ENCODE measurements around the gene LIFR.

Gene LIFR

DNA sequence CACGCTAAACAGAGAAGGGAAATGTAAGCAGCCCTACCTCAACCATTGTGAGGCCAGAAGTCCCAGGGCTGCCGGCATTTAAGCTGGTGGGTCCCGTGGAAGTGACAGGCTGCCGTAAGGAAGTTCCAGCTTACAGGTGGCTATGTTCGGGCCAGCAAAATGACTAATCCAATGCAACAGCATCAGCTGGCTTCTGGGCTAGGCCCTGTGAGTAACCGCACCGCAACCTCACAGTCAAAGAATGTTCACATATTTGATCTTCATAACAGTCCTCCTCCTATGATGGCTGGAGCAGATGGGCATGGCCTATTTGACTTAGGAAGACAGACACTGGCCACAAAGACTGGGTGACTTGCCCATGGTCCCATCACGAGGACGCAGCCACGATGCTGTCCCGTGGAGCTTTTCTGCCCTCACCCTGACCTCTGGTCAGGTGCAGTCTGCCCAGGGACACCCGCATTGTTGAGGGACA, 88.2 kb downstream of the LIFR start:
- no peak overlapping the region for H3K4me3 ChIP-seq (ENCODE audit: control insufficient read depth, low read depth, low read length)
- DNase-seq (ENCODE audit: low read depth): peak; percentile 73

DNA sequence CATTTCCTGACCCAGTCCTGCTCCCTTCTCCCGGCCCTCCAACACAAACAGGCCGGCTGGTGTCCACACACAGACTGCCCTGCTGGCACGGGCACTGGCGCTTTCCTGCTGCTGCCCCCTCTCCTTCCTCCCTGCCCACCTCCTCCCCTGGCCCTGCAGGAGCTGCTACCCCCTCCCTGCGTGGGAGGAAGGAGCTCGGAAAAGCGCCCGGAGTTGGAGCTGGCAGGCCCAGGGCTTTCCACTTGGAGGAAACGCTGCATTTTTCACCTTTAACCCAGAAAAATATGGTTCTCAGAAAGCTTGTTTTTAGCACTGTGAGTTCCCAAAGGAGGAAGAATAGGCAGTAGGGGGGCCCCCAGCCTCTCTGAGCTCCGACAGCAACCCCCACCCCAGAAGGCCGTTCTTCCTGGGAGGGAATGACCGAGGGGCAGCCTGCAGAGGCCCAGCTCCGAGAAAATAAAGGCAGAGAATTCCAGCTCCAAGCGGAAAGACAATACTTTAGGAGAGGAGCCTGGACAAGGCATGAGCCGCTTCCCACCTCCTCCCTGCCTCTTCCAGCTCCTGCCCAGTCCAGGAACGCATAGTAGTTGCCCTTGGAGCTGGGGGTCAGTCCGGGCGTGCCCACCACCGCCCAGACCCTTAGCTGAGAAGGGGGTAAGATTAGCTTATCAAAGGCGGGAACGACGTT, 88.9 kb downstream of the LIFR start:
- no peak for DNase-seq (ENCODE audit: low read depth)
- no peak for TF ChIP-seq CTCF (IDR thresholded peaks at IDR 0.05; ENCODE audit: control insufficient read depth, insufficient read depth, low read depth, low read length, missing control alignments)
- H3K4me3 ChIP-seq (ENCODE audit: control insufficient read depth, low read depth, low read length): no peak overlapping the region

More for the DNA sequence above, 88.2 kb downstream of the LIFR start:
- TF ChIP-seq CTCF (IDR thresholded peaks at IDR 0.05; ENCODE audit: control insufficient read depth, insufficient read depth, low read depth, low read length, missing control alignments): no peak

DNA sequence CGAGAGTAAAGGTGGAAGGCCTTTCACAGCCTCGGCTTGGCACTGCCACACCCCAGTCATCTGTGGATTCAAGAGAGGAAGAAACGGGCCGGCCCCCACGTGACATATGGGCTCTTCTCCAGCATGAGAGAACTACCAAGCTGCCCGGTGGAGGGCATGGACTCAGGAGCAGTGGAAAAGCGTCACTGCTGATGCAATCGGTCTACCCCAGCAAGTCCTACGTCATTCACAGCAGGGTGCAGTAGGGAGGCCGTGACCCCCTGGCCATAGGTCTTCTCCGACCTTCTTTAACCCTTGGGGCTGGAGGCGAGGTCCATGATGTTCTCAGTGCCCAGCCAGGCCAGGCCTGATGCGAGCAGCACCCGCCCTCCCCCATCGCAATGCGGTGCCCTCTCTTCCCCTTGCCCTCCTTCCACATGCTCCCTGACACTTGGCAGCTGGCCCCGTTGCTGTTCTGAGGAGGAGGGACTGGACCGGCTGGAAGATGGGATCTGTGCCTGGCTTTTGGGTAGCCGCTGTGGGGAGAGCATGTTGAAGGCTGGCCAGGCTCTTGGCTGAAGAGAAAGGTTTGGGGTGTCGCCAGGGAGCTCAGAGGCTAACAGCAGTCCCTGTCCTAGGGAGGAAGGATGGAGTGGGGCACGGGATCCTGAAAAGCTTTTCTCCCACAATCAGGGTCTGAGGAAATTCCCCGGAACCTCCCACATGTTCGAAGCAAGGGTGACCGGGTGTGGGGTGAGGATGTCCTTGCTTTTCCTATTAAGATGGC, 89.8 kb downstream of the LIFR start:
- no peak overlapping the region for H3K4me3 ChIP-seq (ENCODE audit: control insufficient read depth, low read depth, low read length)
- no peak for TF ChIP-seq CTCF (IDR thresholded peaks at IDR 0.05; ENCODE audit: control insufficient read depth, insufficient read depth, low read depth, low read length, missing control alignments)
- DNase-seq (ENCODE audit: low read depth): no peak

GRCh38 chr5:38465702-38466423, 90.6 kb downstream of the LIFR start:
- no peak for TF ChIP-seq CTCF (IDR thresholded peaks at IDR 0.05; ENCODE audit: control insufficient read depth, insufficient read depth, low read depth, low read length, missing control alignments)
- no peak for DNase-seq (ENCODE audit: low read depth)
- H3K4me3 ChIP-seq (ENCODE audit: control insufficient read depth, low read depth, low read length): no peak overlapping the region

- no peak overlapping the region for H3K4me3 ChIP-seq (ENCODE audit: control insufficient read depth, low read depth, low read length)
- DNase-seq (ENCODE audit: low read depth): no peak
- no peak for TF ChIP-seq CTCF (IDR thresholded peaks at IDR 0.05; ENCODE audit: control insufficient read depth, insufficient read depth, low read depth, low read length, missing control alignments)
Measured at GRCh38 chr5:38465061-38465460, 91.4 kb downstream of the LIFR start.

GRCh38 chr5:38463634-38464521, 92.6 kb downstream of the LIFR start:
- peak; percentile 87 for DNase-seq (ENCODE audit: low read depth)
- no peak overlapping the region for H3K4me3 ChIP-seq (ENCODE audit: control insufficient read depth, low read depth, low read length)
- TF ChIP-seq CTCF (IDR thresholded peaks at IDR 0.05; ENCODE audit: control insufficient read depth, insufficient read depth, low read depth, low read length, missing control alignments): no peak
